ENCODE data around the gene TOX2.

TOX2 gene

DNA sequence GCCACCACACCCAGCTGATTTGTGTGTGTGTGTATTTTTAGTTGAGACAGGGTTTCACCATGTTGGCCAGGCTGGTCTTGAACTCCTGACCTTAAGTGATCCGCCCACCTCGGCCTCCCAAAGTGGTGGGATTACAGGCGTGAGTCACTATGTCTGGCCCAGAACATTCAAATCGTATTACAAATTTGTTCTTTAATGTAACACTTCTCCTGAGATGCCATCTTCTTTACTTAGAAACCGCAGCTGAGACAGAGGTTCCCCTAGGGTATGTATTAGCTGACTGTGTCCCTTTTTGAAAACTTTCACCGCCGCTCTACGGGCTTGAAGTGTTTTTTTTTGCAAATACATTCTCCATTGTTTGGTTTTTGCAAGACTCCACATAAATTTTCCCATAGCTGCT lies 62.6 kb downstream of the TOX2 start:
- no peak for TF ChIP-seq GATA2 (IDR thresholded peaks at IDR 0.05; ENCODE audit: low read depth, low read length)
- TF ChIP-seq GATA3 (IDR thresholded peaks at IDR 0.05; ENCODE audit: low read depth, low read length), result no peak

DNA sequence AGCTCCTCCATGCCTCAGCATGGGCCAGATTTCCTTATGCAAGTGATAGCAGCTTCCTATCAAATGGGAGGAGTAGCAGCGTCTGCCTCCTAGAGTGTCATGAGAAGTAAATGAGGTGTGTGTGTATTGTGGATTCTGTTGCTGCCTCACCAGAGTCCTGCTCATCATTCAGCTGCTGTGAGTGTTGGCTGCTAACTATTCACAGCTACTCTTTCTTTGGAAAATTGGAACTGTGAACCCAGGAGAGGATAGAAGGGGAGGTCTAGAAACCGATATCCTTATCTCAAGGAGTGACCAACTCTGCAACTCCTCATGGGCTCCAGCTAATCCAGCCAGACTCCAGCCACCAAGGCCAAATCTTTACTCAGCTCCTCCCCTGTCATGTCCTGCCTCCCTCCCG lies 63.3 kb downstream of the TOX2 start:
- no peak for TF ChIP-seq GATA2 (IDR thresholded peaks at IDR 0.05; ENCODE audit: low read depth, low read length)
- no peak for TF ChIP-seq GATA3 (IDR thresholded peaks at IDR 0.05; ENCODE audit: low read depth, low read length)

DNA sequence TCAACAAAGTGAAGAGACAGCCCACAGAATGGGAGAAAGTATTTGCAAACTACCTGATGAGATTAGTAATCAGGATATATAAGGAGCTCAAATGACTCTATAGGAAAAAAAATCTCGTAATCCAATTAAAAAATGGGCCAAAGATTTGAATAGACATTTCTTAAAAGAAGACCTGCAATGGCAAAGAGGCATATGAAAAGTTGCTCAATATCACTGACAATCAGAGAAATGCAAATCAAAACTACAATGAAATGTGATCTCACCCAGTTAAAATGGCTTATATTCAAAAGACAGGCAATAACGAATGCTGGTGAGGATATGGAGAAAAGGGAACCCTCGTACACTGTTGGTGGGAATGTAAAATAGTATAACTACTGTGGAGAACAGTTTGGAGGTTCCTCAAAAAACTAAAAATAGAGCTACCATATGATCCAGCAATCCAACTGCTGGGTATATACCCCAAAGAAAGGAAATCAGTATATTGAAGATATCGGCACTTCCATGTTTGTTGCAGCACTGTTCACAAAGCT lies 65.0 kb downstream of the TOX2 start:
- TF ChIP-seq GATA3 (IDR thresholded peaks at IDR 0.05; ENCODE audit: low read depth, low read length), result no peak
- TF ChIP-seq GATA2 (IDR thresholded peaks at IDR 0.05; ENCODE audit: low read depth, low read length), result no peak

DNA sequence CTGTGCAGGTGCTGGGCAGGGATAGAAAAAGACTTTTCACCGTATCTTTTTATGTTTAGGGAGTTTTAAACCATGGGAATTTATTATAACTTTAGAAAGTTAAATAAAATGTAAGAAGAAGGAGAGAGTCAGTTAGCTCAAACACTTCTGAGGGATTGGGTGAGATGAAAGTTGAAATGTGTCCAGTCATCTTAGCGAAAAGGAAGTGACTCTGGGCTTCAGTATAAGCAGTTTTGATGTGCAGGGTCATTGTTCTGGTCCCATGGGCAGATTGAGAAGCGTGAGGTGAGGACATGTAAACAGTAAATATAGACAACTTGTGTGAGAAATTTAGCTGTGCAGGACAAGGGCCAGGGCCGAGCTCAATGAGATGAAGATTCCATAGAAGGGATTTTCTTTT lies 66.9 kb downstream of the TOX2 start:
- TF ChIP-seq GATA2 (IDR thresholded peaks at IDR 0.05; ENCODE audit: low read depth, low read length) (no peak), GATA3 (IDR thresholded peaks at IDR 0.05; ENCODE audit: low read depth, low read length) (no peak)

DNA sequence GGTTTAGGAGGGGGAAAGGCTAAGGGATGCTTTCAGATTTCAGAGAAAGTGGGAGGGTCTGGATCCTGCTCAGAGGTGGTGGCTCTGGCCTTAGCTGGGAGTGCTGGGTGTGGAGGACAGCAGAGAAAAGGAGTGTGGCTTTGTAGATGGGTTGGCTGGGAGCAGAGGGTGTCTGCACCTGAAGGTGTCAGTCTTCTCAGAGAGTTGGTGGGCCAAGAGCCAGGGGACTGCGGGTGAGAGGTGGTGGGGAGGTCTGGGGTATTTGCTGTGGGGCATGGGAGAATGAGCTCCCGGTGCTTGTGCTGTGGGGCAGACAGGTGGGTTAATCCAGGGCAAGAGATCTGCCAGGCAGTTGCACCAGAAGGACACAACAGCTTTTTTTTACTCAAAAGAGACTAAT lies 67.4 kb downstream of the TOX2 start:
- TF ChIP-seq GATA3 (IDR thresholded peaks at IDR 0.05; ENCODE audit: low read depth, low read length) (no peak), GATA2 (IDR thresholded peaks at IDR 0.05; ENCODE audit: low read depth, low read length) (no peak)

DNA sequence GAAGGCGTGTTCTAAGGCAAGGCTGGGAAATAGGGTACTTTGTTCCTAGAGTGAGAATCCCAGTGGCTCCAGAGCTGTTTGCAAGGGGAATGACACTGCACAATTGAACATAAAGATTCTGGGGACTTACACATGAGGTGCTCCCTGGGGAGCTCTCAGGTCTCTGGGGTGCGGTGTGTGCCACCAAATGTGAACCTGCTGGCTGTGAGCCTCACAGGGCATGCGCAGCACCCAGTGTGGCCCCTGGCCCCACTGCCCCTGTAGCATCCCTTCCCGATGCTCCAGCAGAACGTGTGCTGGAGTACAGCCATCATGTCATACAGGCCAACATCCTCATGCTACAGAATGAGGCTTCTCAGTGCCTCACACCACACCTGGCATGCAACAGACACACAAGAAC lies 68.2 kb downstream of the TOX2 start:
- no peak for TF ChIP-seq GATA3 (IDR thresholded peaks at IDR 0.05; ENCODE audit: low read depth, low read length)
- TF ChIP-seq GATA2 (IDR thresholded peaks at IDR 0.05; ENCODE audit: low read depth, low read length), result no peak

DNA sequence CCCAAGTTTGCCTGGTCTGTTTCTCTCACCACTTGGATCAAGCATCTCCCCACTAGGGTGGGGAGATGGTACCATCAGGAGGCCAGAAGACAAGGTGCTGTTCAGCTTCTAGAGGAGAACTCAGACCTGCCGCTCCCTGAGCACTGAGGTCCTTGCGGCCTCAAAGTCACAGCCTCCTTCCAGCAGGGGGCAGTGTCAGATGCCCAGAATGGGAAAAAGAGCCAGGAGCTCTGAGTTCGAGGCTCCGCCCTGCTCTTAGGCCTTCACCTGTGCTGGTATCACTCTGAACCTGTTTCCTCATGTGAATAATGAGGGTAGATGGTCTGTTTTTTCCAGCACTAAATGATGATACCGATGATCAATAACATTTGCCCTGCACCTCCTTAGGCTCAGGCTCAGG lies 68.7 kb downstream of the TOX2 start:
- TF ChIP-seq GATA2 (IDR thresholded peaks at IDR 0.05; ENCODE audit: low read depth, low read length) (no peak), GATA3 (IDR thresholded peaks at IDR 0.05; ENCODE audit: low read depth, low read length) (no peak)

DNA sequence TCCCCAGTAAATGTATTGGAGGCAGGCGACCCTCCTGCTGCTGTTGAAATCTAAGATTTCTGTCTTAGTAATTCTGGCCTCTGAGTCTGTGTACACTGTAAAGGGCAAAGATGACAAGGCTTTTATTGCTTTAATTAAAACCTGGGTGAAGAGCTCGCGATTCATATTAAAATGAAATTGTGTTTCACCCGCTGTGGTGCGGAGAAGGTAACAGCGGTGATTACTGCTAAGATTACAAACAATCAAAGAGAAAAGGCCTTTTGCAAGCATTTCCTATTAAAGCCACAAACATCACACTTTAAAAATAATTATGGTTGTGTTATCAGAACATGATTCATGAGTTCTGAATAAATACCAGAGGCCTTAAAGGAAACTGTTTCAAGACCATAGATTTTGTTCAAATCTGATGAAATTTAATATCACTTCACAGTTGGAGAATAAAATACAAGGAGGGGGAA lies 69.3 kb downstream of the TOX2 start:
- TF ChIP-seq GATA3 (IDR thresholded peaks at IDR 0.05; ENCODE audit: low read depth, low read length) (no peak), GATA2 (IDR thresholded peaks at IDR 0.05; ENCODE audit: low read depth, low read length) (no peak)

DNA sequence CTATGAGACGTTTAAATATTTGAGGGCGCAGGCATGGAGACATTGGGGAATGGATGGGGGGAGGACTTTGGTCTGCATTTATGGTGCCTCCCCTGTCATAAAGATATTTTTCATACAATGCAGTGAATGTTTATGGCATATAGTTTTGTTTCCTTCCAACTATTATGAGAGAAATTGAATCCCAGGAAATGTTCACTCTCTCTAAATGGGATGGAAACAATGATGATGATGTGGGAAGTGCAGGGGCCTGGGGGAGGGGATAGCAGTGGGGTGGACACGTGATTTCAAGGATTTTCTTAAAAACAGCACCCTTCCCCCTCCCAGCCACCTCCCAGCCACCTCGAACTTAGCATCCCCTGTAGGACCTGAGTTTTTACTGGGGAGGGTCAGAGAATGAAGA lies 69.9 kb downstream of the TOX2 start:
- TF ChIP-seq GATA2 (IDR thresholded peaks at IDR 0.05; ENCODE audit: low read depth, low read length) (no peak), GATA3 (IDR thresholded peaks at IDR 0.05; ENCODE audit: low read depth, low read length) (no peak)

DNA sequence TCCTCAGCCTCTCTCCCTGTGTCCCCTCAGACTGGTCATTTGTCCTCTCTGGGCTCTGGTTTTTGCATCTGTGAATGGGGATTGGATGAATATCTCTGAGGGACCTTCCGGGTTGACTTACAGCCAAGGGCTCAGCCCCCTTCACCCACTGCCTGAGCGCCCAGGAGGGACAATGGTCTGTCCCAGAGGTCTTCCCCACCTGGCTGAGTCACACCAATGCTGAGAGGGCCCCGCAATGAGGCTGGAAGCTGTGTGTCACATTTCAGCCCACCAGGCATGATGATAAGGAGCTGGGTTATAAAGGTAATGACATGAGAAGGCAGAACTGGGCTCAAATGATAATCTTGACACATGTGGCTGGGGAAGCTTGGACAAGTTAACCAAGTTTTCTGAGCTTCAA lies 70.5 kb downstream of the TOX2 start:
- TF ChIP-seq GATA3 (IDR thresholded peaks at IDR 0.05; ENCODE audit: low read depth, low read length) (no peak), GATA2 (IDR thresholded peaks at IDR 0.05; ENCODE audit: low read depth, low read length) (no peak)

DNA sequence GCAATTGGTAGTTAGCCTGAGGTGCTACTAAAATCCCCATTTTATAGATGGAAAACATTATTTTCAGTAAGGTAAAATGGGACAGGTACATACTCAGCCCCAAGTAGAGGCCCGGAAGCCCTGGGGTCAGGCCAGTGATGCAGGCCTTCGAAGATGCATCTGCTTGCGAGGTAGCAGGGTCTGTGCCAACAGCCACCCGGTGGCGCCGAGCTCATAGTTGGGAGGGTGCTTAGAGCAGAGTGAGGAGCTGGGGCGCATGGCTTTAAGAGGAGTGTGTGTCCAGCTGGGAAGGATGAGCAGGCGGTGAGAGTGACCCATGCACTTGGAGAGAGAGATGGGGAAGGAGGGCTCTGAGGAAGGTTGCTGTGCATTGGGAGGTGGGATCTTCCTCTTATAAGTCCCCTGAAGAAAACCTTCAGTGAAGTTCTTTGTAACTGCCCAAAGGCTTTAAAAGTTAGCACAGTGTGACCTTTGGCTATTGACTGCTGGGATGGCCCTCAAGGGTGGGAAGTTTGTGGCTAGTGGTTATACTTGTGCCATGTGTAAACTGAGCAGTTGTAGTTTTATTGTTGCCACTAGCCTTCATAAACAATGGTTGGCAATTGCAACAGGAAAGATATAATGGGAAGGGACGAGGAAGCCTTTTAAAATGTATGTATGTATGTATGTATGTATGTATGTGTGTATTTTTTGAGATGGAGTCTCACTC lies 71.1 kb downstream of the TOX2 start:
- TF ChIP-seq GATA2 (IDR thresholded peaks at IDR 0.05; ENCODE audit: low read depth, low read length) (no peak), GATA3 (IDR thresholded peaks at IDR 0.05; ENCODE audit: low read depth, low read length) (no peak)

DNA sequence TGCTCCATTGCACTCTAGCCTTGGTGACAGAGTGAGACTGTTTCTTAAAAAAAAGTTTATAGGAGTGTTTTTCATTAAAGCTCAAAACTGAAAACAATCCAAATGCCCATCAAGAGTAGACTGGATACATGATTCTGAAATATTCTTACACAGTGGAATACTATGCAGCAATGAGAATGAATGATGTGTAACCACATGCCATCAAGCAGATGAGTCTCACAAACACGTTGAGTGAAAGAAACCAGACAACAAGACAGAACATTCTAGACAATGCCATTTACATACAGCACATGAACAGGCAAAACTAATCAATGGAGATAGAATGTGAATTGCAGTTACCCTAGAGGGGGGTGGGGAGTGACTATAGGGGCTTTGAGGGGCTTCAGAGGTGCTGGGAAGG lies 72.4 kb downstream of the TOX2 start:
- TF ChIP-seq GATA3 (IDR thresholded peaks at IDR 0.05; ENCODE audit: low read depth, low read length) (no peak), GATA2 (IDR thresholded peaks at IDR 0.05; ENCODE audit: low read depth, low read length) (no peak)

DNA sequence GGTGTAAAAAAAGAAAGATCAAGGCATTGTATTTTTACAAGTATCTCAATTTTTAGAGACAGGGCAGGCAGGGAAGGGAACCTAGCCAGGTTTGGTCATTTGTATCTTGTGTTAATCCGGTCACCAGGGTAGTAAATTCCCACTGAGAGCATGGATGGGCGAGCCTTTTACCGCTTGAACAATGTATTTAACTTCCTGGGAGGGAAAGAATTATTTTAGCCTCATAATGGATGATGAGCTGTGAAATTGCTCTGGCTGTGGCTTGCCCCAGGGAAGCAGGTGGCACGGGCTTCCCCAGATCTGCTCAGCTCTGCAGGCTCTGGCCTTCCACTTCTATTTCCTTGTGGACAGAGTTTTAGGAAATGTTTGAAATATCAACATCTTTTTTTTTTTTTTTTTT lies 72.9 kb downstream of the TOX2 start:
- no peak for TF ChIP-seq GATA2 (IDR thresholded peaks at IDR 0.05; ENCODE audit: low read depth, low read length)
- TF ChIP-seq GATA3 (IDR thresholded peaks at IDR 0.05; ENCODE audit: low read depth, low read length), result no peak

DNA sequence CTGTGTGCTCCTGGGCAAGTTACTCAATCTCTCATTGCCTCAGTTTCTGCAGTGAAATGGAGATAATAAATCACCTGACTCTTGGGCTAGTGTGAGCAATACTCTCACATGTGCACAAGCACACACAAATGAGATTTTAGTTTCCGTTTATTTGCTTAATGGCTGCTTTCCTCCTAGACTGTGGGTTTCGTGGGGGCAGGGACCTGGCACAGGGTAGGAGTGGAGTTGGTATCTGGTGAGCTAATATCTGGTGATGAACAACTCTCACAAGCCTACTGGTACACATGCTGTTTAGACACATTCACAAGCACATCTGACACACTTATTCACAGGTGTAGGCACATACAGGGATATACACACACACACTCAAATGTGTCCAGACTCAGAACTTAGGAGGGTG lies 73.8 kb downstream of the TOX2 start:
- no peak for TF ChIP-seq GATA2 (IDR thresholded peaks at IDR 0.05; ENCODE audit: low read depth, low read length)
- TF ChIP-seq GATA3 (IDR thresholded peaks at IDR 0.05; ENCODE audit: low read depth, low read length), result no peak

DNA sequence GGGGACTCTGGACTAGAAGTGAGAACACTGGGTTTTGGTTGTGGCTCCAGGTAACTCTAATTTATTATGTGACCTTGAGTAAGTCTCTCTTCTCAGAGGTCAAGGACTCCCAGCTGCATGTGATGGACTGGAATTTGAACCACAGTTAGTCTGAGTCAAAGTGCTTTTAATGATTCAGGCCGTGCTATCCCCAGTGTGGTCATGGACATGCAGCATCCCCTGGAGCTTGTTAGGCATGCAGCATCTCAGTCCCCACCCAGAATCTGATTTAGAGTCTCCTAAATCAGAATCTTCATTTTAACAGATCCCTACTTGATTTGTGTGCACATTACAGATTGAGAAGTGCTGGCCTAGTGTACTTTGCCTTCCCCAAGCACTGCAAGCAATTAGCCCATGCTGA lies 74.2 kb downstream of the TOX2 start:
- no peak for TF ChIP-seq GATA2 (IDR thresholded peaks at IDR 0.05; ENCODE audit: low read depth, low read length)
- no peak for TF ChIP-seq GATA3 (IDR thresholded peaks at IDR 0.05; ENCODE audit: low read depth, low read length)
